Subcutaneous abdominal adipose tissue (tissue), 5 donors: Measurements from ENCODE around the gene TSC22D1.

ENCODE experiments used
- H3K27ac ChIP-seq: one replicate; pipeline ENCODE4 v1.7.0; 2013; ENCODE audit warnings: low read depth, mild to moderate bottlenecking, inconsistent platforms, low read length, moderate library complexity
- H3K27me3 ChIP-seq, 5 donors: one replicate each; pipeline ENCODE4 v1.7.0; 2013; ENCODE audit warnings: low read length in 5 of 5, inconsistent platforms in 1 of 5; ENCODE audit not compliant: control insufficient read depth in 5 of 5, insufficient read depth in 4 of 5
- H3K36me3 ChIP-seq, 5 donors: one replicate each; pipeline ENCODE4 v1.7.0; 2013; ENCODE audit warnings: low read length in 5 of 5; ENCODE audit not compliant: control insufficient read depth in 5 of 5, insufficient read depth in 5 of 5
- H3K4me1 ChIP-seq, 5 donors: one replicate each; pipeline ENCODE4 v1.7.0; 2013; ENCODE audit warnings: low read length in 5 of 5, mild to moderate bottlenecking in 3 of 5, moderate library complexity in 1 of 5; ENCODE audit not compliant: control insufficient read depth in 5 of 5, insufficient read depth in 5 of 5
- H3K4me3 ChIP-seq, 5 donors: one replicate each; pipeline ENCODE4 v1.7.0; 2013; ENCODE audit warnings: low read length in 5 of 5, low read depth in 1 of 5
- H3K9ac ChIP-seq, 5 donors: one replicate each; pipeline ENCODE4 v1.7.0; 2013; ENCODE audit warnings: low read length in 5 of 5, mild to moderate bottlenecking in 4 of 5, moderate library complexity in 3 of 5
- H3K9me3 ChIP-seq, 5 donors: one replicate each; pipeline ENCODE4 v1.7.0; 2013; ENCODE audit warnings: low read length in 5 of 5; ENCODE audit not compliant: control insufficient read depth in 5 of 5
- donor health status: healthy.
- donor health status: healthy.
- donor health status: healthy.
- donor health status: healthy.
- donor health status: healthy.

TSC22D1 gene

DNA sequence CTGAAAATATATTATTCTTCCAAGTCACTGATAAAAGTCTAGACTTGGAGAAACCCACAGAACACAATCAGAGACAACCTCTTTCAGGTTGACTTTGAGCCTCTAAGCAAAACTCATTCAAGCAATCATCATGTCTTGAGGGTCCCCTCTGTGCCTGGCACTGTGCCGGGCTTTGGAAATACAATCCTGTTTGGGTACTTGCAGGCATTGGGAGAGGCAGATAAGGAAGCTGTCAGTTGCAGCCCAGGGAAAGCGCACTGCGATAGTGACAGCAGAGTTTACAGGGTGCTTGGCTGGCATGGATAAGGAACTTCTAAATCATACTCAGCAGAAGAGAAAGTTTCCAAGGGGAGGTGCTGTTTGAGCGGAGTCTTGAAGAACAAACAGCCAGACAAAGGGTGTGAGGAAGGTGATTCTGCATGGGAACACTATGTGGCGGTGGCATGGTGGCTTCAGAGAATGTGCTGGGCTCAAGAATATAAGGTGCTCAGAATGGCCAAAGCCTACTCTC is 193.4 kb downstream of the TSC22D1 start:
- no peaks in the 10 kb centered on the region for H3K27me3 ChIP-seq
- H3K4me3 ChIP-seq: no peak overlapping the region
- H3K4me1 ChIP-seq: peaks cover 0 to 13% (median 10%) of the 10 kb centered on the region in 5 donors
- H3K36me3 ChIP-seq: no peaks in the 10 kb centered on the region
- H3K9me3 ChIP-seq: no peaks in the 10 kb centered on the region
- H3K9ac ChIP-seq: no peak overlapping the region
- no peak overlapping the region for H3K27ac ChIP-seq
